Hematopoietic multipotent progenitor cell treated with erythropoietin and hydrocortisone succinate and interleukin-3 and kit ligand, for 17 days (in vitro differentiated cells): Measurements from ENCODE around the gene ITGB7.
"Not testable (repeated sequence)": the region's sequence is repeated elsewhere in the genome, so short reads cannot be mapped to it uniquely, and the experiment has no call there.

Experiments used
- DNase-seq: peaks from one replicate; pipeline ENCODE4 v3.0.0-alpha.2; 2015; ENCODE audit warnings: low spot score

Gene ITGB7

DNA sequence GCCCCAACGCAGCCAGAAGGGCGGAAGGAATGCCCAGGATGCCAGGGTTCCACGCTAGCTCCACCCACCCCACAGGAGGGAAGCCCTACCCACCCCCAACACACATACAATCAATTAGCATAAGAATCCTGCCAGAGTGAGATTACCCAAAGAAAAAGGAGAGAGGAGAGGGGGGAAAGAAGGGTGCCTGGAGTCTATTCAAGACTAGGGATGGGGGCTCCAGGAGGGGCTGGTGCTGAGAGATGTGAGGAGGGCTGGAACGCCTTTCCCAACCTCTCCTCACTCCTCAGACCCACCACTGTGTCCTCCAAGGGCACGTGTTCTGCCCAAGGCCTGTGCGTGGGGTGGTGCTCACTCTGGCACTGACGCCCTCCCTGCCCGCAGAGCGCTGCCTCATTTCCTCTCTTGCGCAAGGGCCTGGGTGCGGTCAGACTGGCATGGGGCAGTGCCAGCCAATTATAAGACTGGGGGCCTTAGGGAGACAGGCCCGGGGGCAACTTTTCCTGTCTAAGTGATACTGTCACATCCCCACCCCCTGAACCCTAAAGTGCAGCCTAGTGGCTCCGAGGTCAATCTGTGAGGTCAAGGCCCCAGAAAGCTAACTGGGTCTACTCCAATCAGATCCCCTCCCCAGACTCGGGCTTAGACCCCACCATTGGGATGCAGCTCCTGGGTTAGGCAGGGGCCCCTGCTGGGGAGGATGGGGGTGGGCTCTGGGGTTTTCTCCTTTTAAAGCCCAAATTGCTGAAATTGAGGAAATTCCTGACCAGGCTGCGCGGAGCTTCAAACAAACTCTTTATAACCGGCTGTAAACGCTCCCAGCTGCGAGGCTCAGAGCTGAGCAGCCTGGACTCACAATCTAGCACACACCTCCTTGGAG lies 10.2 kb upstream of the ITGB7 start:
- peak; percentile 26 for DNase-seq

DNA sequence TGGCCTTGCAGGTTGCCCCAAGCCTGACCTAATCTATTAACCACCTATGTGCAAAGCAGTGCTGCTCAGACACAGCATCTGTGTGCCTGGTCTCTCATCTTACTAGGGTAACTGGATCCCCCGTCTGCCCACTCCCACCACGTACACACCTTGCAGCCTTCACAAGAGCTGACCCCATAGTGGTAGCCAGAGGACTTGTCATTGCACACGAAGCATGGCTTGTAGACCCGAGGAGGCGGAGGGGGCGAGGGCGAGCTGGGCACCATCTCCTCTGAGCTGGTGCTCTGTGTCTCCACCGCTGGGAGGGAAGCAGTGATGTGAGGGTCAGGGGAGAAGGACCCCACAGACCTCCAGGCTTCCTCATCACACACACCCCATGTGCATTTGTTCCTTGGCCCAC lies 8.4 kb upstream of the ITGB7 start:
- DNase-seq: no peak

DNA sequence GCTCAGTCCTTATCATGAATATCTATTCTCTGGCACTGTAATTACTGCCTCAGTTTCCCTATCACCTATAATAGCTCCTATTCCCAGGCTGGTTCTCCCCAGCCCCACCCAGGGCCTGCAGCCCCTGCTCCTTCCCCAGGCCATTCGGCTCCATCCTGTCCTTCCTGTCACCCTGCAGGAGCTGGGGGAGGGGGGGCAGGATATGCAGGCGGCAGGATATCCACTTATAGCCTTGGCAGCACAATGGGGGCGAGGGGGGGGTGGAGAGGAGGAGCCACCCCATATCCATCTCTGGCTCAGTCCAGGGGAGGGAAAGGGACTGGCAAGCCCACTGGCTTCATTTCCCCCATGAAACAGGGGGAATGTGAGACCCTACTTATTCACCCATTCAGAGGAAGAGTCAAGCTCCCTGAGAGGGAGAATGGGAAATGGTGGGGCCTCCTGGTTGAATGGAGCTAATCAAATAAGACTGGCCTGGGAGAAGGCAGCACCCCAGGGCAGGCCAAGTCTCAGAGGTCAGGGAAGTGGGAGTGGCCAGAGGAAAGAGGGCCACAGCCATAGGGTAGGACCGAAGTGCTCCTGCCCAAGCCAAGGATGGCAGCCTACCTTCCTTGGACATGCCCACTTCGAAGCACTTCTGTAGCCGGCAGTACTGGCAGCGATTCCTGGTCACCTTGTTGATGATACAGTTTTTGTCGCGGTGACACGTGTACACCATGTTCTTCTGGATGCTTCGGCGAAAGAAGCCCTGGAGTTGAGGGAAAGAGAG lies 7.8 kb upstream of the ITGB7 start:
- no peak for DNase-seq

DNA sequence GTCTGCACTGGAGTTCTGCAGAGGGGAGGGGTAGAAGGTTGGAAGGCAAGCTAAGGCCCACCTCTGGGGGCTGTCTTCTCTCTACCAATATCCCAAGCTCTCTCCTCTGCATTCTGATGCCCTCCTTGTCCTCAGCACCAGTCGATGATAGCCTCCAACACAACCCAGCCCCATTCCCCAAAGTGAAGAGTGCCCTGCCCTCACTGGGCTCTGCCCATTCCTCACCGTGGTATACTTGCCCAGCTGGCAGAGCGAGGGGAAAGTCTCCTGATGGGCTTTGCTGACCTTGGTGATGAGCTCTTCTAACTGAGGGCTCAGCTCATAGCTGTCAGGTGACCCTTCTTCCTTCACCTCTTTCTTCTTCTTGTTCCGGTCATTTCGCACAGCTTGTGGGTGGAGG lies 7.2 kb upstream of the ITGB7 start:
- no peak for DNase-seq

DNA sequence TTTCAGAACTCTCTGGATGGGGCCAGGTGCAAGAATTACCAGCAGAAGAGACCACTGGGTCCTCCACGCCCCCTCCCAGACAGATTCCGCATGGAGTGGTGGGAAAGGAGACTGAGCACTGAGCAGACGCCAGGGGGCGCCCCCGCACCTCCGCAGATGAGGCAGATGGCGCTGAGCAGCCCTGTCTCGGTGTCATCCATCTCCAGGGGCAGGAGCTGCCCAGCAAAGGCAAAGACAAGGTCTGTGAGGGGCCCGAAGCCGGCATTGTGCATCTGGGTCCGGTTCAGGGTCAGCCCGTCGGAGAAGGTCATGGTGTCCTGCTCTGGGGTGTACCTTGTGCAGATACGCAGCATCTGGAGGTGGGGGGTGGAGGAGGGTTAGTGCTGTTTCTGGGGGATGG lies 6.3 kb upstream of the ITGB7 start:
- peak; percentile 78 for DNase-seq

DNA sequence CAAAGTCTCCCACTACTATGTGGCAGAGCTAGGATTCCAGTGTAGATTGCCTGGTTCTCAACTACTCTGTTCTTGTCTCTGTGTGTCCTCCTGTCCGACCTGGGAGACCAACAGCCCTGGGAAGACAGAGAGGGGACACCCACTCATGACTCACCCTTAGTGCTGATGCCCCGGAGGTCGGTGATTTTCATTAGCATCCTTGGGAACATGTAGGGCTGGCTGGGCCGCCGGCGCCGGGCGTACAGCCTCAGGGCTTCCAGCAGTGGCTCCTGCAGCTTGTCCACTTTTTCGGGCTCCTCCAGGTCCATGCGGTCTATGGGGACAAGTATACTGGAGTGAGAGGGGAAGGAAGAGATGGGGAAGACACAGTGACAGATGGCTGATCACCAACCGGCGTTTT lies 5.9 kb upstream of the ITGB7 start:
- no peak for DNase-seq

DNA sequence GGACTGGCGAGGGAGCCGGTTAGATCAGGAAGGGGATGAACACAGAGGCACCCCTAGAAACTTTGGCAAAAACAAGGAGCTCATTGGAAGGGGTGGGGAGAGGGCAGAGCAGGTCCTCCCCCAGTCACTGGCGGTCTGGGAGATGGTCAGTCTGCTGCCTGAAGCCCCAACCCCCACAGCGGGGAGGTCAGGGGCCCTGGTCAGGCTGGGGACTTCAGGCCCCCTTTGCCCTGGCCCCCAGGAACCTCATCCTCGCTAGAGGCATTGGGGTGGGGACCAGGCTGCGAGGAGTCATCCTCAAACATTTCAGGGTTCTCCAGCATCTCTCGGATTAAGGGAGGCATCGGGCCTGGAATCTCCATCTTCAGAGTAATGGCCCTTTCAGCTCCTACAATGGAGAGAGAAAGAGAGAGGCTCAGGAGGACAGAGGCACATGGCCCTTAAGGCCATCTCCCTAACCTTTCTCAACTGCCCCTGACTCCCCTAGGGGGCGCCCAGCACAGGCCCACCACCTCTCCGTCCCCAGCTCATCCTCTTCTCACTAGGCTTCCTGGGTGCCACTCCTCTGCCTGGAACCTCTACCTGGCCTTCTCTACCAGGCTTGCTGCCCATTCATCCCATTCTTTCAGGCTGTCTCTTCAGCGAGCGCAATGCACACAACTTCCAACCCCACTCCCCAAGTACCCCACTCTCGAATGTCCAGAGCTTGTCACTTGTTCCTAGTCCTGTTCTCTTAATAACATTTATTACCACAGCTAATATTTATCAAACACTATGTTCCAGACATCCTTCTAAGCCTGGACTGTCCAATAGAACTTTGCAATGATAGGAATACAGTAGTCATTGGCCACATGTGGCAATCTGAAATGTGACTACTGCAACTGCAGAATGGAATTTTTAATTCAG lies 4.7 kb upstream of the ITGB7 start:
- DNase-seq: no peak

DNA sequence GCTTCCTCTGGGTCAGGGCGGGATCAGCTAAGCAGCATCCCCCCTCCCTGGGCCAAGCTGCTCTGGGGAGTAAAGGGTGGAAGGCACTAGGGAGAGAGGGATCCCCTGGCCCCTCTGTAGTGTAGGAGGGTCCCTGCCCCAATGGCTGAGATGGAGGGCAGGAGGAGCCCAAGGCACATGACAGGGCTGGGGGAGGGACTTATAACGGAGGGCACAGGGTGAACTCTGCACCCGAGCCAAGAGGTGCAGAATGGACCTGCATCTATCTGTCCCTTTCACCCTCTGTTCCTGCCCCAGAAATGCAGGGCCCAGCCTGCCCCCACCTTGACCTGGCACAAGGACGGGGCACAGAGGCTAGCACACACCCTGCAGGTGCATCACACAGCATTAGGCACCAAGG lies 3.8 kb upstream of the ITGB7 start:
- no peak for DNase-seq

DNA sequence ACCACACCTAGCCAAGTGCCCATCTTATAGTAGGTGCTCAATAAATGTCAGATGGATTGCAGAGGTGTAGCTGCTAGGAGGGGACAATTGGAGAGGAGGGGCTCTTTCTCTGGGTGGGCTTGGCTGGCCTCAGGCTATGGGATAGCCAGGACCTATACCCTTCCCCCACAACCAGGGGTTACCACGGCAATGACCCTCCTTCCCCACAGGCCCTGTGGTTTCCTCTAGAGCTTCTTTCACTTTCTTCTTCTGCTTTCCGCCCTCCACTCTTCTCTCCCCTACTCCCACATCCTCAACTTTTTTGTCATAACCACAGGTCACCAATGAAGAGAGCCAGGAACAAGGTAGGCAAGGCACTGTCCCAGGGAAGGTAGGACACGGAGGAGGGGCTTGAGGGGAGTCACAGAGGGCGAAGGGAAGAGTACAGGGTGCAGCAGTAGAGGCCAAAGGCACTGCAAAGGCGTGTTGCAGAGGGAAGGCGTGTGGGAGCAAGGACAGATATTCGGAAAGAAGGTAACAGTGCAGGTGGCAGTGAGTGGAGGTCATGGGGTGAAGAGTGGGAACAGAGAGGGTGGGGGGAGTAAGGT lies 1.9 kb upstream of the ITGB7 start:
- no peak for DNase-seq

DNA sequence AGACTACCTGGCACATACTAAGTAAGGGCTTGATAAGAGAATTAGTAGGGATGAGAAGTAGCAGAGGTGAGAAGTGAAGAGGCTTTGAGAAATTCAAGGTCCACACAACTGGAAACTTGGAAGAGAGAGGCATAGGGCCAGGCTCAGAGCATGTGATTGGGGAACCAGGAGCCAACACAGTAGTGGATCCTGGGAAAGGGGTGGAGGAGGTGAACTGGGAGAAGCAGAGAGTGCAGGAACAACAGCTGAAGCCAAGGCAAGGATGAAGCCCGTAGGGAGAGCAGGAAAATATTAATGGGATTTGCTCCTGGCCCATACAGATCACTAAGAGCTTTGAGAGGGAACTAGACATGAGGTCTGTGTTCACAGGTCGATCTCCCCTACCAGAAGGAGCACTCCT lies 1.4 kb upstream of the ITGB7 start:
- DNase-seq: no peak

DNA sequence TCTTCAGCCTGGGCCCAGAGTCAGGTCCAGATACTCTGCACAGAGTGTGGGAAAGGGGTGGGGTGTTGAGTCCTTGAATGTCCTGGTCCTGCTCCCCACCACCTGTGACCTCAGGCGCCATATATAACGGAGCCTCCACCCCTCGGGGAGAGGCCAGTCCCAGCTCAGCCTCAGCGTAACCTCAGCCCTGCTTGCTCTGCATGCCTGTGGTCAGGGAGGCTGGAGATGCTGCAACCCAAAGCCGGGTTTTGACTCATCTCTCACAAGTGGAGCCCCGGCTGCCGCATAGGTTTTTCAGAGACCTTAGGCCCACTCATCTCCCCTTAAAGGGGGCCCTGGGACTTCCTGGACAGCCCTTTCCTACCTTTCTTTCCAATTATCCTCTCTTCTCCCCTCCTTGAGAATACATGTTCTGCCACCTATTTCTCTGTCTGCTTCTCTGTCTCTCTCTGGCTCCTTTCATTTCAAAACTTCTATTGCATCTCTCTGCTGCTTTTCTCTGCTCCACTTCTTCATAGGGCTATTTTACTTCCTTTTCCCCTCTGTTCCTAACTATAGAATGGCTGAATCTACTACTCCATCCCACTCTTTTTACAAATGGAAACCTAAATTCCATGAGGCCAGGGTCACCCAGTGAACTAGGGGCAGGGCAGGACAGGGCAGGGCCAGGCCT lies 1.2 kb downstream of the ITGB7 start:
- DNase-seq: no peak

DNA sequence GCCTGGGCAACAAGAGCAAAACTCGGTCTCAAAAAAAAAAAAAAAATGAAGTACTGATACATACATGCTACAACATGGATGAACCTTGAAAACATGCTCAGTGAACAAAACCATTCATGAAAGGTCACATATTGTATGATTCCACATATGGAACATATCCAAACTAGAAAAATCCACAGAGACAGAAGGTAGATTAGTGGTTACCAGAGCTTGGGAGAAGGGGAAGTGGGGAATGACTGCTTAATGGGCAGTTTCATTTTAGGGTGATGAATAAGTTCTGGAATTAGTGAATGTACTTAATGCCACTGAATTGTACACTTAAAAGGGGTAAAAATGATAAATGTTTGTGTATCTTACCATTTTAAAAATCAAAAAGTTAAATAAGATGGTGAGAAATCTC lies 2.7 kb downstream of the ITGB7 start:
- no peak for DNase-seq

DNA sequence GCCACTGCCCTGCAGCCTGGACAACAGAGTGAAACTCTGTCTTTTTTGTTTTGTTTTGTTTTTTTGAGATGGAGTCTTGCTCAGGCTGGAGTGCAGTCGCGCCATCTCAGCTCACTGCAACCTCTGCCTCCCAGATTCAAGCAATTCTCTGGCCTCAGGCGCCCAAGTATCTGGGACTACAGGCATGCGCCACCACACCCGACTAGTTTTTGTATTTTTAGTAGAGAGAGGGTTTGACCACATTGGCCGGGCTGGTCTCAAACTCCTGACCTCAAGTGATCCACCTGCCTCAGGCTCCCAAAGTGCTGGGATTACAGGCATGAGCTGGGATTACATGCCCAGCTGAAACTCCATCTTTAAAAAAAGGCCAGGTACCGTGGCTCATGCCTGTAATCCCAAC lies 4.7 kb downstream of the ITGB7 start:
- DNase-seq: not testable (repeated sequence)

DNA sequence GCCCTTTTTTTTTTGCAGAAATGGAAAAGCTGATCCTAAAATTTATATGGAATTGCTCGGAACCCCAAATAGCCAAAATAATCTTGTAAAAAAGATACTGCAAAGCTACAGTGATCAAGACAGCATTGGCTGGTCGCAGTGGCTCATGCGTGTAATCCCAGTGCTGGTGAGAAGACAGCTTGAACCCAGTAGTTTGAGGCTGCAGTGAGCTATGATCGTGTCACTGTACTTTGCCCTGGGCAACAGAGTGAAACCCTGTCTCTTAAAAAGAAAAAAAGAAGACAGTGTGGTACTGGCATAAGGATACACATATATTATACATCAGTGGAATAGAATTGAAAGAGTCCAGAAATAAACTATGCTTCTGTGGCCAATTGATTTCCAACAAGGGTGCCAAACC lies 5.4 kb downstream of the ITGB7 start:
- no peak for DNase-seq

DNA sequence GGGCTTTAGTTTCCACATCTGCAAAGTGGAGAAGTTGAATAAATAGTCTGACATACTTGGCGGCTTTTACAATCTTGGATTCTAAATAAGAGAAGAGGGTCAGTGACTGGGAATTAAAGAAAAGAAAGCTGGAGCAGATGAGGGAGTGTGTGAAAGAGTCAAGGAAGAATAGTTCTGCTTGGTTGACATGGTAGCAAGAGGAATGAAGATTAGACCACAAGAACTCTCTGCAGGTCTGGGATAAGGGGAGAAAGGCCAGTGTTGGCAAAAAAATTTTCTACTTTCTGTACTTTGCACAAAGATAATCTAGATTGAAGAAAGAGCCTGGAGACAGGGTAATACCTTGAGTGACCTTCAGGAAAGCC lies 5.9 kb downstream of the ITGB7 start:
- no peak for DNase-seq

DNA sequence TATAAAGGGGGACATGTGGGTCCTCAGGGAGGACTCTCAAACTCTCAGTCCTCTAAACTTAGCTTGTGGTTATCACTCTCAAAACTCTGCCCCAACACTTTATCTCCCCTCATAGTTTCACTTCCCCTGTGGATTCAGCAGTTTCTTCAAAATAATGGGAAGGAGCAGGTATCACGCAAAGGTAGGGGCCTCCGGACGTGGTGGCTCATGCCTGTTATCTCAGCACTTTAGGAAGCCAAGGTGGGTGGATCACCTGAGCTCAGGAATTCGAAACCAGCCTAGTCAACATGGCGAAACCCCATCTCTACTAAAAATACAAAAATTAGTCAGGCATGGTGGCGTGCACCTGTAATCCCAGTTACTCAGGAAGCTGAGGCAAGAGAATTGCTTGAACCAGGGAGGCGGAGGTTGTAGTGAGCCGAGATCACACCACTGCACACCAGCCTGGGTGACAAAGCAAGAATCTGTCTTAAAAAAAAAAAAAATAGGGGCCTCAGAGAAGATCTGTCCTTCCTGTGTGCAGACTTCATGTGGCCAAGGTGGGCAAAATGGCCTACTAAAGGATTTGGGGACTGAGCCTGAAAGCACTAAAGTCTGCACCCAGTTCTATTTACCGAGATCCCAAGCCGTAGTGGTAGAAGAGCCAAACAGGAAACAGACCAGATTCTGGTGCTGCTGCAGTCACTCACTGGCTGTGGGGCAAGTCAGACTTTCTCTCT lies 6.4 kb downstream of the ITGB7 start:
- DNase-seq: no peak

DNA sequence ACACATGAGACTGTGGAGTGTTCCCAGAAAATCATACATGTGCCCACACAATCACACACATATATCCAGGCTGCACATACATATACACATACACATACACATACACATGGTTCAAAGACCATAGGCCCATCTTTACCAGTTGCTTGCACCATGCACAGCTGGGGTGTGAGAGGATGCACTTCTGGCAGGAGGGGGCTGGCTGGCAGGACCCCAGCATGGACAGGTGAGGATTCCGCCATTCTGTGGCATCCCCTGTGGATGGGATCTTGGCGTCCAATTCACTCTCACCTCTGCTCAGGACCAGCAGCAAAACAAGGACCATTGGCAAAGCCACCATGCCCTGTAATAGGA lies 7.0 kb downstream of the ITGB7 start:
- DNase-seq: no peak

DNA sequence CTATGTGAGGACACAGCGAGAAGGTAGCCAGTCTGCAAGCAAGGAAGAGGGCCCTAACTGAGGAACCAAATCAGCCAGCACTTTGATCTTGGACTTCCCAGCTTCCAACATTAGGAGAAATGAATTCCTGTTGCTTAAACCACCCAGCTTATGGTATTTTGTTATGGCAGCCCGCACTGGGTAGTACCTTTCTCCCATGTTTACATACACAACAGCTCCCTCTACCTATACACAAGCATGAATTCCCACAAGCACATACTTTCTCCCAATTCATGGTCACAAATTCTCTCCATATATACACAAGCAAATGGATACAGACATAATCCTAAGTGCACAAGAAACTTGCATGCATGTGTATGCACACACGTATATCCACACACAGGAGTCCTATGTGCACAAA lies 7.4 kb downstream of the ITGB7 start:
- DNase-seq: no peak

DNA sequence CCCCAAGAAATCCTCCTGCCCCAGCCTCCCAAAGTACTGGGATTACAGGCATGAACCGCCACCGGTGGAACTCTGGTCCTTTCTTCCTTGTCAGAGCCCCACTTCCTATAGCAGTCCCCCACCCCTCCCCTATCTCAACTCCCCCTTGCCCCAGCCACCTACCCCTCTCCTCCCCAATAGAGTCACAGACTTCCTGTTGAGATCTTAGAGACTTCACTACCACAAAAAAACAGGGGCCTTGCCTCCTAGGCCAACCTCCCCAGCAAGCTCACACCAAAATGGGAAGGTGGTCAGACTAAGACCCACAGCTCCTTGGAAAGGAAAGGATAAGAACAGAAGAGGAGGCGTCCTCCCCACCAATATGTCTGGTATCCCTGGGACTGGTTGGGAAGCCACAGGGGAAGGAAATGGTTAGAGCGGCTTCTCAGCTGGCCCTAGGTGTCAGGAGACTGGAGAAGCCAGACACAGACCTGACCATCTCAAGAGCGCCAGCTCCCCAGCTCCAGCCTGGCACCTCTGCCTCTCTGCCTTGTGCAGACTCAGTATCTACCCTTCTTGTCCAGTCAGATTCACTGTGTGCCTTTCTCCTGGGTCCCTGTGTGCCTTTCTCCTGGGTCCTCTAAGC lies 8.5 kb downstream of the ITGB7 start:
- DNase-seq: no peak

DNA sequence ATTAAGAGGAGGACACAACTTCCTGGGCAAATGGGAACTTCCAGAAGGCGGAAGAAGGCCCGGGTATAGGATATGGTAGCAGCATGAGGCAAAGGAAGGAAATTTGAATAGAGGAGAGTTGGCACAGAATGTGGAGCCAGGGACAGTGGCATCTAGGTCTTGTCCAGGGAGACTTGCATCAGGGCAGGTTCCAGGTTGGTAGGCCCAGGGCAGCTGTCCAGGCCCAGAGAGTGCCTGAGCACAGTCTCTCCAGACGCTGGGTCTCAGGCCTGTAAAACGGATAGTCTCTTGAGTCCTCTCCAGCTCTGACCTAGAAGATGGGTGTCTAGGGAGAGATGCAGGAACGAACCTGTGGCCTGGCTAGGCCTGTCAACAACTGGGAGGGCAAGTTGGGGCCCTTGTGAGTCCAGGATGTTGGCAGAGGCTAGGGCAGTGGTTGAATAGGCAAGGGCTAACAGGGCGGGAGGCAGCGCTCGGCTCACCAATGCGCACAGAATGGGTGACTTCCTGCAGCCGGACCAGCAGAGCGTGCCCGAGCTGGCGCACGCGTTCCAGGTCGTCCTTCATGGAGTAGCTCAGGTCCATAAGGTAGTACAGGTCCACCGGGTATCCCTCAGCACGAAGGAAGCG lies 9.9 kb downstream of the ITGB7 start:
- DNase-seq: no peak
